GM20000 (cell line): Measurements from ENCODE around the gene LLGL1.
A peak's percentile ranks its signal among the peaks of the same experiment; 100 is the strongest.

Source experiments
- DNase-seq: peaks from one replicate; pipeline ENCODE4 v3.0.0; 2012; ENCODE audit warnings: low spot score
- CTCF ChIP-seq: IDR thresholded peaks from 2 replicates; pipeline ENCODE4 v1.5.1; 2012; ENCODE audit warnings: mild to moderate bottlenecking, control low read depth; ENCODE audit errors: extremely low read depth, missing control alignments

Gene LLGL1

GRCh38 chr17:18224387-18225120 is 881 bp upstream of the LLGL1 start:
- no peak for DNase-seq
- TF ChIP-seq CTCF: no peak

GRCh38 chr17:18225642-18226283 is 328 bp downstream of the LLGL1 start:
- TF ChIP-seq CTCF: no peak
- DNase-seq: peak; percentile 59

GRCh38 chr17:18226284-18226945 is 980 bp downstream of the LLGL1 start:
- no peak for DNase-seq
- TF ChIP-seq CTCF: no peak

GRCh38 chr17:18227635-18228034 is 2.2 kb downstream of the LLGL1 start:
- TF ChIP-seq CTCF: no peak

GRCh38 chr17:18228176-18228682 is 2.8 kb downstream of the LLGL1 start:
- TF ChIP-seq CTCF: no peak
- no peak for DNase-seq

More at GRCh38 chr17:18227635-18228034, 2.2 kb downstream of the LLGL1 start:
- DNase-seq: no peak

GRCh38 chr17:18229254-18229653 is 3.8 kb downstream of the LLGL1 start:
- TF ChIP-seq CTCF: no peak
- no peak for DNase-seq

GRCh38 chr17:18229771-18230170 is 4.3 kb downstream of the LLGL1 start:
- DNase-seq: no peak
- no peak for TF ChIP-seq CTCF
